Globus pallidus (tissue), 1 donor: ENCODE measurements around the gene IL2RA.
"Not testable (repeated sequence)": the region's sequence is repeated elsewhere in the genome, so short reads cannot be mapped to it uniquely, and the experiment has no call there.

Source experiments
- DNase-seq: peaks from one replicate; pipeline ENCODE4 v3.0.0-alpha.2; 2015; ENCODE audit warnings: low spot score

Gene IL2RA

GRCh38 chr10:6062101-6062771, at the start of gene IL2RA:
TSS of gene IL2RA (minus strand) at chr10:6062367. CDS start at chr10:6062151, 216 bp downstream.
- DNase-seq: no peak

DNA sequence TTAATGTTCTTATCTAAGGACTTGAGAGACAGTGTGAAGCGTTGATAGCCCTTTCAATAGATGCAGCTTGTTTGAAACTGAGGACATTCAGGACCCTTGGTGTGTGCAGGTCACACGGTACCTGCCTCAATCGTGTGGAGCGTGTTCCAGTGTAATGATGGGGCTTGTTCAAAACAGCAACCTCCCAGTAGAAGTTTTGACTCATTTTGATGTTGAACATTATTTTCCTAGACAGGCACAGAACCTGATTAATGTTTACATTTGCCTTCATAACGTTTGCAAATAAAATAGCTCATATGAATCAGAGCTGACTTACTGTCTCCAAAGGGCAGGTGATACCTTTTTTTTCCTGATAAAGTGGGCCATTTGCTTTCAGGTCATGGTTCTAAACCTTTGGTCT, 48.0 kb upstream of the IL2RA start:
- no peak for DNase-seq

DNA sequence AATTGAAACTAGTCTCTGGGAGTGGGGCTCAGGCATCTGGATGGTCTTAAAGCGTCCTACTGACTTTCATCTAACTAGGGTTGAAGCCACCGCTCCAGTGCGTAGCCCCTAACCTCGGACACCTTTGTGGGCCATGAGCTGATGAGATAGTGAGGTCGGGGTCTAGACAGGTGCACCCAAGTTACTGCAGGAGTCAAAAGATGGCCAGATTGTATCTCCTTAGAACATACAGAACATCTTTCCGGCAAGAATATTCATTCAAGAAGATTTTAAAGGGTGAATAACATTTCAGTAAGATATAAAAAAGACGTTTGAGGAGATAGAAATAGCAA, 47.2 kb upstream of the IL2RA start:
- DNase-seq: no peak

- DNase-seq: no peak
These were observed 46.7 kb upstream of the IL2RA start for GRCh38 chr10:6108631-6109443.

GRCh38 chr10:6108072-6108471, 45.9 kb upstream of the IL2RA start:
- DNase-seq: no peak

GRCh38 chr10:6107616-6108015, 45.4 kb upstream of the IL2RA start:
- not testable (repeated sequence) for DNase-seq

- DNase-seq: no peak
These were observed 41.4 kb upstream of the IL2RA start for GRCh38 chr10:6103591-6103990.

GRCh38 chr10:6102128-6102527, 40.0 kb upstream of the IL2RA start:
- no peak for DNase-seq

DNA sequence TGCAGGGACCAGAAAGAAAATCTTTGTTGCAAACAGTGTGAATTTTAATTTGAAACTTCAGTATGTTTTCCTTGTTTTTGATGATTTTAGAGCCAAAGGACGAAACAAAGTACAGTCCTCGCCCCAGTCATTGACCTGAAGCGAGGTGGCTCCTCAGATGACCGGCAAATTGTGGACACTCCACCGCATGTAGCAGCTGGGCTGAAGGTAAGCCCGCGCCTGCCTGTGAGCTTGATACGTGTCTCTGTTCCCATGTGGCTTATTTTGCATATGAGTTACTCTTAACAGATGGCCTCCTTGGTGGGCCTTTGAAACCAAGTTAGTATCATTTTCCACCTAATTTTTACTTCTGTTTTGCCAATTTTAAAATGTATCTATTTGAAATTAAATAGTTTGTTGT, 39.0 kb upstream of the IL2RA start:
- DNase-seq: no peak

DNA sequence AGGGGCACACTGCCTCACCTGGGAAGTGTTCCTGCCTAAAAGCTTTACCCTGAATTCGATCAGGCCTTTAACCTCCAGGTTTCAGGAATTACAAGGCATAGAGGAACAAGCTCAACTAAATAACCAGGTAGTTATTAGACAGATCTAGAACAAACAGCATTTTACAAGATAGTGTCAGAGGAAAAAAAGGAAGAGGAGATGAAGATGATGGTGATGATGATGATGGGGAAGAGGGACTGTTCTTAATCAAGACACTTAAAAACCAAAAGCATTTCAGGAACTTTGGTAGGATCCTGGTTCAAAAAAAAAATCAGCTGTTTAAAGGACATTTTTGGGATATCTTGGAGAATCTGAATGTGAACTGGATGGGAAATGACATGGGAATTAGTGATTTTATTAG, 38.2 kb upstream of the IL2RA start:
- DNase-seq: no peak

GRCh38 chr10:6098156-6098555, 36.0 kb upstream of the IL2RA start:
- DNase-seq: no peak

GRCh38 chr10:6097063-6097462, 34.9 kb upstream of the IL2RA start:
- no peak for DNase-seq

DNA sequence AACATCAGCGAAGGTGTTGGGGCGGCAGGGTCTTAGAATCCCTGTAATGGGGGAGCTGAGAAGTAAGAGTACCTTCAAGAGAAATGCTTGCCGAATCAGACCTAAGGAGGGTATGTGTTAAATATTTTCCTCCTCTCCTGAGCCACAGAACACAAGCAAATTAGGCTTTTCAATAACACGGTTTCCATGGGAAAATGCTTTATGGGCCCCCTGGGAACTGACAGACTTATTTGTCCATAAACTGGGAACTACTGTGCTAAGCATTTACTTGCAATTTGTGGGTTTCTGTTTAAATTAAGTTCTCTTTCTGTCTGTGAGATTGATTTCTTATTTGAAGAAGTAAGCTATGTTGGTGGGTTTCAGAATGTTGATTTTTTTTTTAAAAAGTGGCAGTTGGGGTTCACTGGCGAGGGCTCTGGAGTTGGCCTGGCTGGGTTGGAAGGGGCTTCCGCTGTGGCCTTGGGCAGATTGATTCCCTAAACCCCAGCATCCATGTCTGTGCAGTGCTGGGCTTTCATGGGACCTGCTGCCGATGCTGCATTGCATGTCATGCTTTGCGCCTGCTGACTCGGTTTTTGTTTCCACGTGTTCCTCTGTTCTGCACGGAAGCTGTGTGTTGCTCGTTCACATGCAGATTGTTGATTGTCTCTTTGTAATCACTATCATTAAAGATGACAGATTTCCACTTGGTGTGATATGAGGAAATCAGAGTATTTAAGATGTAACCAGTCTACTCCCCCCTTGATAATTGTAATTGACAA, 33.8 kb upstream of the IL2RA start:
- no peak for DNase-seq

- no peak for DNase-seq
These were observed 30.6 kb upstream of the IL2RA start for GRCh38 chr10:6092731-6093130.

DNA sequence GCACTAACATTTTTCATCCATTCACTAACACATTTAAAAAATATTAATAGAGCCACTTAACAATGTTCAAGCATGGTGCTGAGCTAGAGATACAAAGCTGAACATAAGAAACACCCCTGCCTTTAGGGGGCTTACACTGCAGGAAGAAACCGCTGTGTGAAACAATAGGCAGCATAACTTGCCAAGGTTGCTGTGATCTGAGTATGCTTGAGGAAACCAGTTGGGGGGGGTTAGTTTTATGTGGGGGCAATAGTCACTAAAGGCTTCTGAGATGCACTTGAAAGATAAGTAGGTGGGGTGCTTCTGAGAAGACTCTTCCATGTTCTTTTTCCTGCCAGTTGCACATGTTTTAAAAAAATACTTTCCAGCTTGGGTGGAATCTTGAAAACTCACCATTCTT, 29.5 kb upstream of the IL2RA start:
- no peak for DNase-seq

DNA sequence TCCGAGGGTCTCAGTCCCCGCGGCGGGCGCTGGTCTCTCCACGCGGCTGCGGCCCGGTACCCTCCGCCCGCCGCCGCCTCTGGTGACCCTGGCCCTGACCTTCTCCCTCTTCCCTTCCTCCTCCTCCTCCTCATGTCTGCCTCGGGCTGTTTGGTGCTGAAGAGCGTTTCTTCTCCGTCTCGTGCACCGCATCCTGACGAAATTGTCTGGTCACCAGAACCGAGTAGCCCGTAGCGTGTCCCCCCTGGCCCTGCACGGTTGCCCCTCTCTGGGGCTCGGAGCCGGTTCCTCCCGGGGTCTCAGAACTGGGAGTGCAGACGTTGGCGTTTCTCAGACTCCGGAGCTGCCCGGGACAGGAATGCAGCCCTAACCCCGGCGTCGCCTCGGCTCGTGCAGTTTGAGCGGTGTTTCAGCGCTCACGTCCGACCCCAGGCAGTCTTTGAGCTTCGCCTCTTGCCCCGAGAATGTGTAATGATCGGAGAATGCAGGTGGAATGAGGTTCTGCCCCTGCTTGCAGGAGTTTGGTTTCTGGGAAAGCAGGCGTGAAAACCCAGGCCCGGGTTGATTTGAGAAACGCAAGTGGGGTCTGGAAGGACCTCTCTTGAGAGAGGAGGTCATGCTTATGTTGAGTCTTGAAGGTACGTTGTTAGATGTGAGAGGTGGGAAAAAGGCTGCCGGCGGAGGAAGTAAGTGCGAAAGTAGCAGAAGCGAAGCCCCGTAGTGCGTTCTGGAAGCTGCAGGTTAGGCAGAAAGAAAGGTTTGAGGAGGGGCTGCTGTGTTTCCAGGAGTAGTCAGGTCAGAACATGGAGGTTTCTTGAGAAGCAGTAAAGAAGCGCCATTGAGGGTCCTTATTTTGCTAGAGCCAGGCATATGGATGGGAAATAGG, 27.4 kb upstream of the IL2RA start:
- no peak for DNase-seq

DNA sequence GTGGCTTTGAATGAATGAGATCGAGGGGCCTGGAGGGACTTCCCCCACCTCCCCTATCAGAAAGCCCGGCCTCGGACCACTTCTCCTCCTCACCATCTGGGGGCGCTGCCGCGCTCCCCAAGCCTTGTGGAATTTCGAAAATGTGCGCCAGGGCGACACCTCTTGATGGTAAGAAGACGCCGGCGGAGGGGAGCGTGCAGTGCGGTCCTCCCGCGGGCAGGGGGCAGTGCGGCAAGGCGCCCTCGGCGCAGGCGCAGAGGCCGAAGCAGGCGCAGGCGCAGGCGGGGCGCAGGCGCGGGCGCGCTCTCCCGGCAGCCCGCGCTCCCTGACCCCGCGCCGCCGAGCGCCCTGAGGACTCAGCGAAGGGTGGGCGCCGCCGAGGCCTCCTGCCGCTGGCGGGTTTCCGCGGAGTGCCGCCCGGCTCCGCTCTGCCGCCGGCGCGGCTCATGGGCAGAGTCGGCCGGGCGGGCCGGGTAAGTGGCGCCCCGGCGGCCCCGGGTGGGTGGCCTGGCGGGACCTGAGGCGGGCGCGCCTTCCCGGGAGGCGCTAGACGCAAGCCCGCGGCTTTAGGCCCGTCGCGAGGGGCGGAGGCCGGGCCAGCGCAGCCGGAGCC, 26.7 kb upstream of the IL2RA start, which contains the start of gene RBM17:
RBM17 (plus strand) TSS at position 314 of the 613 bp plus-strand sequence. CDS start 8,032 bp downstream, outside the sequence.
- DNase-seq: peak; percentile 93

DNA sequence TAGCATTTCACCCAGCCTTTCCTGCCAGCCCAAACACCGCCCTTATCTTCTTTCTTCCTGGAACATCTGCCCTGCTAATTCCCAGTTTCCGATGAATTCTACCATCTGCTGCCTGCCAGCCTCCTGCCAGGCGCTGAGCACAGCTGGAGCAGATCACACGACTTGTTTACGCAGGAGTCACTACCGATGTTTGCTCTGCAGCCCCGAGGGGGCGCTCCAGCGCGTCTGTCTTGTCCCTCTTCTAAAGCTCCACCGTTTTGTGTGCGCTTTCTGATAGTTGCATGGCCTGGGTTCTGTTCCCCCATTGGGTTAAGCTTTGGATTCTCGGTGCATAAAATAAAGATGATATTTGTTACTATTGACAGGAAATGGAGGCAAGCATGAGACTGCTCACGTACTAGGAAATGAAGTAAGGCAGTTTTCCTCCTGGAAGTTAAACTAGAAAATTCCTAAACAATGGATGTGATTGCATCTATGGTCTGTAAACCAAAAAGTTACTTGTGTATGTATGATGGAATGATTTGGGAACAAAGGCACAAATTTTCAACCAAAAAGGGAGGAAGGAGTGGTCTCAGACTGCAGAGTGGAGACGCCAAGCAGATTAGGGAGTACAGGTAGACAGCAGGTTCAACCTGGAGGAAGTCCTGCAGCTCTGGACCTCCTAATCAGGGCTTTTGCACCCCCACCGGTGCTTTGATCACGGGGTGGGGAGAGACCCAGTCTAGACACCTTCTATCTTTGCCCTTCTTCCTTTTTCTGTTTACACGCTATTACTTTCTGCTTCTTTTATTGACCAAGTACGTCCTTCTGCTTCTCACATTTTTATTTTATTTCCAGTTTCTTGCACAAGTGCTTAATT, 24.4 kb upstream of the IL2RA start:
- DNase-seq: peak; percentile 95

DNA sequence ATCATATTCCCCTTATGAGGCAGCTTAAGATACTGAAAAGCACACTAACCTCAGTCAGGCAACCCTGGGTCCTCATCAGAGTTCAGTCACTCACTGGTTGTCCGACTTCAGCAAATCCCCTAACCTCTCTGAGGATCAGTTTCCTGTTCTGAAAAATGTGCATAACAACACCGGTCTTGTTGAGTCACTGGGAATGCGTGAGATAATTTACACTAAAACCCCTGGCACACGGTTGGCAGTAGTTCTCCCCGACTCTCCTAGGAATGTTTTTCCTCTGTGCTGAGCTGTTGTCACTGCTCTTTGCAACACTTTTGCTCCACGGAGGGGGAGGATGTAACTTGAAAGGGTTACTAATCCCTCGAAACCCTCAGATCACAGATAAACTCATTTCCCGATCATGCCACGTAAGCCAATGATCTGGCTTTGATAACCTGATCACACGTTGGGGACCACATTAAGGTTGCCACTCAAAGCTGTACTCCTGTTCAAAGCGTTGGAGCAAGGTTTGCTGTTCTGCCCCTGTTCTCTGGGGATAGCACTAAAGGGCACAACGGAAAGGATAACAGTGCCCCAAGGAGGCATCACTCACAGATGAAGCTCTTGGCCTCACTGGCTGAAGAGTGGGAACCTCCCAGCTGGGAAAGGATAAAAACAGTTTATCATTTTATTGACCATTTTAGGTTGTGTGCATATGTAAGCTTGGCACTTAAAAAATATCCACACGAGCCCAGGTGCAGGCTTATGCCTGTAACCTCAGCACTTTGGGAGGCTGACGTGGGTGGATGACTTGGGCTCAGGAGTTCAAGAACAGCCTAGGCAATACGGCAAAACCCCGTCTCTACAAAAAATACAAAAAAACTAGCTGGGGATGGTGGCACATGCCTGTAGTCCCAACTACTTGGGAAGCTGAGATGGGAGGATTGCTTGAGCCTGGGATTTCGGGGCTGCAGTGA, 21.6 kb upstream of the IL2RA start:
- DNase-seq: no peak
